ENCODE measurements around the gene GOLGA8F.
"Not testable (repeated sequence)": the region's sequence is repeated elsewhere in the genome, so short reads cannot be mapped to it uniquely, and the experiment has no call there.

The GOLGA8F gene, protein sequence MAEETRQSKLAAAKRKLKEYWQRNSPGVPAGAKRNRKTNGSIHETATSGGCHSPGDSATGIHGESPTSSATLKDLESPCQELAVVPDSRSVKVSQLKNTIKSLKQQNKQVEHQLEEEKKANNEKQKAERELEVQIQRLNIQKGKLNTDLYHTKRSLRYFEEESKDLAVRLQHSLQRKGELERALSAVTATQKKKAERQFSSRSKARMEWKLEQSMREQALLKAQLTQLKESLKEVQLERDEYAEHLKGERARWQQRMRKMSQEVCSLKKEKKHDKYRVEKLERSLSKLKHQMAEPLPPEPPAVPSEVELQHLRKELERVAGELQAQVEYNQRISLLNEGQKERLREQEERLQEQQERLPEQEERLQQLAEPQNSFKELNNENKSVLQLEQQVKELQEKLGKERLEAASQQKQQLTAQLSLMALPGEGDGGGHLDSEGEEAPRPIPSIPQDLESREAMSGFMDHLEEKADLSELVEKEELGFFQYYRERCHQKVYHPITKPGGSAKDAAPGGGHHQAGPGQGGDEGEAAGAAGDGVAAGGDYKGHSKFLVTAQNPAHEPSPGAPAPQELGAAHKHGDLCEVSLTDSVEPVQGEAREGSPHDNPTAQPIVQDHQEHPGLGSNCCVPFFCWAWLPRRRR

DNA sequence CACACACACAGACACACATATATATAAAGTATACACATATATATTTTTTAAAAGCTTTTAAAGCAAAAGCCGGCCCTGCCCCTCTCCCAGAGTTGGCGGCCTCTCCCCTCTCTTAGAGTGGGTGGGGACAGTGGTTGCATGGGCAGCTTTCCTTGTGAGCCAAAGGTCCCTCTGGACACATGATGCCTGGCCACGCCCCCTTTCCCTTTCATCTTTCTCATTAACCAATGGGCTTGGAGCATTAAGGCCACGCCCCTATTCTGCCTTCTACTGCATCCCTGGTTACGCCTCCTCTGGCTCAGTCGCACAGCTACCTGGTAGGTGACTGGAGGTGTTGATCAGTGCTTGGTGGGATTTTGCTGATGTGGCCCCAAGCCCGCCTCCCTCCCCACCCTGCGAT, at the start of gene GOLGA8F:
GOLGA8F (plus strand) TSS at position 301 of the 400 bp plus-strand sequence; CDS start at position 399, 98 bp downstream.
- DNase-seq (ENCODE audit: low spot score), result not testable (repeated sequence)

DNA sequence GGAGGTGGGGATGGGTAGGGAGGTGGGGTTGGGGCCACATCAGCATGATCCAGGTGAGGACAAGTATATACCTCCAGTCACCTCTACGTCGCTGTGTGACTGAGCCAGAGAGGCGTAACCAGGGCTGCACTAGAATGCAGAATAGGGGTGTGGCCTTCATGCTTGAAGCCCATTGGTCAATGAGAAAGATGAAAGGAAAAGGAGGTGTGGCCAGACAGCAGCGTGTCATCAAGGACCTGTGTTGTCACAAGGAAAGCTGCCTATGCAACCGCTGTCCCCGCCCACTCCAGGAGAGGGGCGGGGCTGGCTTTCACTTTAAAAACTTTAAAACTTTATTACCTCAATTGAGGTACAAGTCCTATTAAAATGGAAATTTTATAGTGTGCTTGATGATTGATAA, 20.5 kb upstream of the GOLGA8F start, which contains the start of gene GOLGA6L24:
GOLGA6L24 (minus strand) TSS at position 101 of the 400 bp plus-strand sequence; CDS start at position 40, 61 bp downstream.
- DNase-seq (ENCODE audit: low spot score), result not testable (repeated sequence)

DNA sequence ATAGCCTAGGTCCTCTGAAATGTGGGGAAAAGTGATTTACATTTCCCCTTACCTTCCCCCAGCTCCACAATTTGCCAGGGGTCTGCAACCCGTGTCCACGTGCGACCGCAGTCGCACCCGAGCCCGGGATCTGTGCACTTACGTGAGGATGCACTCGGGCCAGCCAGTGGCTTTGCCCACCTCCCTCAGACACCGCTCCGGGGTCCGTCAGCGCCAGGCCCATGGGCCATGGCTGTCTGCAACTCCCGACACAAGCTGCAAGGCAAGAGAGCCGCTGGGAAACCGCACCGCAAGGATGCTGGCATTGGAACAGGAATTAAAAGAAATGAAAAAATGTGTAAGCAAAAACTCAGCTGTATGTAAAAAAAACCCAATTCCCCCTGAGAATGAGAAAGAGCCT, 13.0 kb upstream of the GOLGA8F start:
- not testable (repeated sequence) for DNase-seq (ENCODE audit: low spot score)

DNA sequence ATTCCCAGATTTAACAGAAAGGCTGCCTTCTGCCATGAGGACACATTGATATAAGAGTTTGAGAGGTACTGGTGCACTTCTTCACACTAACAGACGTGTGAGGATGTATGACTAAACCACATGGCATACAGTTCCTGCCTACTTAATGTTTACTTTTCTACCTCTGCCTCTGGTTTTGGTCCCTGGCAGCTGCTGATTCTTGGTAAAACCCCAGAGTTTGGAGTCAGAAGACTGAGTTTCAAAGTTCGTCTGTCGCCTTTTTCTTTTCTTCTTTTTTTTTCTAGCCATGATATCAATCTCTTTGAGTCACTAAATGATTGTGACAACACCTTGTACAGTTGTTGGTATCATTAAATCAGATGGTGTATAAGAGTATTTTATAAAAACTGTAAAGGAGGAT, 1.6 kb downstream of the GOLGA8F start:
- DNase-seq (ENCODE audit: low spot score), result not testable (repeated sequence)

DNA sequence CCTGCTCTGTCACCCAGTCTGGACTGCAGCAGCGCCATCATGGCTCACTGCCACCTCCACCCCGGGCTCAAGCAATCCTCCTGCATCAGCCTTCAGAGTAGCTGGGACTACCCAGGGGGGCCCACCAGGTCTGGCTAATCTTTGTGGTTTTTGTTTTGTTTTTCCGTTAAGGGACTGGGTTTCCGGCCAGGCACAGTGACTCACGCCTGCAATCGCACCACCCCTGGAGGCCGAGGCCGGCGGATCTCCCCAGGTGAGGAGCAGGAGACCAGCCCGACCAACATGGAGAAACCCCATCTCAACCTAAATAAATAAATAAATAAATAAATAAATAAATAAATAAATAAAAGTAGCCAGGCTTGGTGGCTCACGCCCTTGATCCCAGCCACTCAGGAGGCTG, 17.6 kb downstream of the GOLGA8F start:
- DNase-seq (ENCODE audit: low spot score), result not testable (repeated sequence)

DNA sequence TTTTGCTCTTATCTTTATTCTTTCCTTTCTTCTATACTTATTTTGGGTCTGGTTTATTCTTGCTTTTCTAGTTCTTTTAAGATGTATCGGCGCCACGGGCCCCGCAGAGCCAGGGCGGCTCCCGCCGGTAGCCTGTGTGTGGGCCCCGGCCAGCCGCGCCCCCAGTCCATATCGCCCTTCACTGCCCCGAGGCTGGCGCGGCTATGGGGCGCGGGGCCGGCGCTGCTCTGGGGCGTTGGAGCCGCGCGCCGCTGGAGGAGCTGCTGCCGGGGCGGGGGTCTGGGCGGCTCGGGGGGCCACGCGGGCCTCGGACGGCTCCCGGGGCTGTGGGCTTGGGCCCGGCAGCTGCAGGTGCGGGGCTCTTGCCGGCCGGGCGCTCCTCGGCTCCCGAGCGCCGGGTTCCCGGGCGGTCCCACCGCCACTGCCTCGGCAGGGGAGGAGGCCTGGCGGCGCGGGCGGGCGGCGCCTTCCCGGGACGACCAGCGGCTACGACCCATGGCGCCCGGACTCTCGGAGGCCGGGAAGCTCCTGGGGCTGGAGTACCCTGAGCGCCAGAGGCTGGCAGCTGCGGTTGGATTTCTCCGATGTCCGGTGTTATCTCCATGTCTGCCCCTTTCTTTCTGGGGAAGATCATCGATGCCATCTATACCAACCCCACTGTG, 24.4 kb downstream of the GOLGA8F start:
- not testable (repeated sequence) for DNase-seq (ENCODE audit: low spot score)

DNA sequence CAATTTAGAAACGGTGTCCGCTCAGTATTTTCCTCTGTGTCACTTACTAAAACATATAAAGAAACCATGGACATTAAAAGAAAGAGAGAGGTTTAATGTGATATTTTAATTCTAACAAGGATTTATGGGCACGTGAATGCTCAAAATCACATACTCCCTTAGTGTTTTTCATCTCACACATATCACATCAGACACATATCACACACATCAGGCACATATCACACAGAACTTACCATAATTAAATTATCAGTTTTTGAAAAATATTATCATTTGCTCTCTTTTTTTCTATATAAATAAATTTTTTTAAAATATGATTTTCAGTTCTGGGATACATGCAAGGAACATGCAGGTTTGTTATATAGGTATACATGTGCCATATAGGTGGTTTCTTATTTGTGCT, 42.0 kb downstream of the GOLGA8F start:
- not testable (repeated sequence) for DNase-seq (ENCODE audit: low spot score)

DNA sequence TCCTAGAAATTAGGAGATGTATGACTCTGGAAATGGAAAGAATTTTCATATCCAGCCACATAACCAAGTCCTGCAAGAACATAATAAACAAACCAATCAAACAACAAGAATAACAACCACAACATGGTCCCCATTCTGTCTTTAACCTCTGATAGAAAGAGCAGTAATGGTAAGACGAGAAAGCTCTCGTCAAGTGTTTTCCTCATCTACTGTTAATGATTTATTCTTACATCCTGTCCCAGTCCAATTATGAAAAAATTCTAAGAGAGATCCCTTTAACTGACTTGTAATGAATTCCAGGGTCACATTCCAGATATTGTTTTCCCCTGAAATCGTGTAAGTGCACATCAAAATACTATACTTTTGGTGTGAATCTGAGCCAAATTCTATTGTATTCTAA, 57.1 kb downstream of the GOLGA8F start:
- not testable (repeated sequence) for DNase-seq (ENCODE audit: low spot score)

Measured in putamen (tissue), 1 donor.